ENCODE measurements around the gene CDC6. TPM values are rescaled to one million over a fixed set of nuclear protein-coding genes. Genes with fewer than 3 reads are reported as not detected.

The CDC6 gene
- total and polyA plus RNA-seq, 2 donors (not counting 1 experiment from before 2014, with no cell fraction given) = 0.69 to 2.2 TPM

GRCh38 chr17:40333781-40334448 is 46.2 kb downstream of the CDC6 start:
- no peak overlapping the region for H3K9ac ChIP-seq (ENCODE audit: low read length)
- no peak overlapping the region for H3K4me3 ChIP-seq (ENCODE audit: control extremely low read depth in 1 of 5, extremely low read depth in 1 of 5, insufficient read depth in 1 of 5, low read depth in 2 of 5, low read length in 4 of 5)
- H3K4me2 ChIP-seq (replicated peaks; ENCODE audit: low read depth, low read length, poor library complexity, severe bottlenecking) = peak overlapping the region; percentile 49
- peaks cover 99% of the 10 kb centered on the region for H3K79me2 ChIP-seq (ENCODE audit: control insufficient read depth, insufficient read depth, low read length)
- H3K4me1 Mint-ChIP-seq = peaks cover 63% of the 10 kb centered on the region
- ATAC-seq (ENCODE audit: low read depth) = no peak
- no peaks in the 10 kb centered on the region for H3K27me3 Mint-ChIP-seq
- H4K20me1 ChIP-seq (ENCODE audit: control insufficient read depth, insufficient read depth, low read length, poor library complexity, severe bottlenecking) = peaks cover 35% of the 10 kb centered on the region
- no peak overlapping the region for H2AFZ ChIP-seq (ENCODE audit: insufficient read depth, low read depth, low read length, poor library complexity, severe bottlenecking)
- H3K9me3 ChIP-seq (ENCODE audit: control extremely low read depth in 1 of 3, control insufficient read depth in 2 of 3, insufficient read depth in 1 of 3, low read length in 2 of 3) = no peaks in the 10 kb centered on the region
- H3K27me3 ChIP-seq (replicated peaks in 1 of 4; ENCODE audit: control extremely low read depth in 1 of 4, control insufficient read depth in 3 of 4, insufficient read depth in 4 of 4, low read length in 3 of 4) = no peaks in the 10 kb centered on the region
- peak overlapping the region; percentile 56 for H3K4me3 Mint-ChIP-seq
- intact Hi-C loops (cut with micrococcal nuclease) = no loop called here
- WGBS (ENCODE audit: insufficient coverage) = 88% methylated on average over 3 of the region's 4 CpGs
- H3K27ac ChIP-seq (ENCODE audit: low read length in 2 of 2) = peak overlapping the region; percentile 10 to 24
- TF ChIP-seq EZH2 (IDR thresholded peaks at IDR 0.05; ENCODE audit: borderline replicate concordance, insufficient read depth, low read depth, low read length, poor library complexity, severe bottlenecking) (no peak), CTCF (IDR thresholded peaks at IDR 0.05) (no peak)
- no peaks in the 10 kb centered on the region for H3K9me3 Mint-ChIP-seq (ENCODE audit: insufficient read depth)
- peaks cover 62 to 86% of the 10 kb centered on the region in 2 donors for H3K4me1 ChIP-seq (ENCODE audit: control insufficient read depth in 2 of 2, insufficient read depth in 2 of 2, low read length in 2 of 2)
- DNase-seq = no peak
- ChIA-PET POLR2A (interaction anchor here (0.6 to 1.7 kb wide), 3 partner anchors 8 to 13 kb away, joined by 3 to 6 read pairs (median 3); no protein-coding TSS in a partner anchor), CTCF (interaction anchor here (0.9 to 1.5 kb wide), 7 partner anchors 8 to 30 kb away, joined by 3 to 5 read pairs (median 4); no protein-coding TSS in a partner anchor)
- H3K36me3 ChIP-seq (replicated peaks in 1 of 2; ENCODE audit: control extremely low read depth in 1 of 2, control insufficient read depth in 1 of 2, extremely low read depth in 1 of 2, insufficient read depth in 2 of 2, low read length in 1 of 2) = peaks cover 3 to 32% of the 10 kb centered on the region in 2 experiments
- H3K27ac Mint-ChIP-seq = peak overlapping the region; percentile 78

DNA sequence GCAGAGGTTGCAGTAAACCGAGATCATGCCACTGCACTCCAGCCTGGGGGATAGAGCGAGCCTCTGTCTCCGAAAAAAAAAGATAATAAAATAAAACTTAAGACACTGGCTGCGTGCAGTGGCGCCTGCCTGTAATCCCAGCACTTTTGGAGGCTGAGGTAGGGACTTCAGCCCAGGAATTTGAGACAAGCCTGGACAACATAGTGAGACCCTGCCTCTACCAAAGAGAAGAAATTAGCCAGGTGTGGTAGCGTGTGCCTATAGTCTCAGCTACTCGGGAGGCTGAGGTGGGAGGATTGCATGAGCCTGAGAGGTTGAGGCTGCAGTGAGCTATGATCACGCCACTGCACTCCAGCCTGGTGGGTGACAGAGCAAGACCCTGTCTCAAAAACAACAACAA is 47.9 kb downstream of the CDC6 start:
- Histone ChIP-seq H2AFZ (ENCODE audit: insufficient read depth, low read depth, low read length, poor library complexity, severe bottlenecking) (no peak overlapping the region), H3K9ac (ENCODE audit: low read length) (no peak overlapping the region), H4K20me1 (ENCODE audit: control insufficient read depth, insufficient read depth, low read length, poor library complexity, severe bottlenecking) (peaks cover 33% of the 10 kb centered on the region), H3K4me1 (ENCODE audit: control insufficient read depth in 2 of 2, insufficient read depth in 2 of 2, low read length in 2 of 2) (peaks cover 68 to 84% of the 10 kb centered on the region in 2 donors), H3K27ac (ENCODE audit: low read length in 2 of 2) (no peak overlapping the region), H3K79me2 (ENCODE audit: control insufficient read depth, insufficient read depth, low read length) (peaks cover 99% of the 10 kb centered on the region), H3K27me3 (replicated peaks in 1 of 4; ENCODE audit: control extremely low read depth in 1 of 4, control insufficient read depth in 3 of 4, insufficient read depth in 4 of 4, low read length in 3 of 4) (no peaks in the 10 kb centered on the region), H3K4me2 (replicated peaks; ENCODE audit: low read depth, low read length, poor library complexity, severe bottlenecking) (no peak overlapping the region), H3K36me3 (replicated peaks in 1 of 2; ENCODE audit: control extremely low read depth in 1 of 2, control insufficient read depth in 1 of 2, extremely low read depth in 1 of 2, insufficient read depth in 2 of 2, low read length in 1 of 2) (peaks cover 3 to 38% of the 10 kb centered on the region in 2 experiments), H3K4me3 (ENCODE audit: control extremely low read depth in 1 of 5, extremely low read depth in 1 of 5, insufficient read depth in 1 of 5, low read depth in 2 of 5, low read length in 4 of 5) (no peak overlapping the region), H3K9me3 (ENCODE audit: control extremely low read depth in 1 of 3, control insufficient read depth in 2 of 3, insufficient read depth in 1 of 3, low read length in 2 of 3) (no peaks in the 10 kb centered on the region)
- Mint-ChIP-seq H3K27me3 (no peaks in the 10 kb centered on the region), H3K4me1 (peaks cover 67% of the 10 kb centered on the region), H3K9me3 (ENCODE audit: insufficient read depth) (no peaks in the 10 kb centered on the region), H3K4me3 (no peak overlapping the region), H3K27ac (no peak overlapping the region)
- ChIA-PET POLR2A (interaction anchor here (1.7 kb wide), 1 partner anchor 13 kb away, joined by 6 read pairs; no protein-coding TSS in a partner anchor), CTCF (interaction anchor here (1.1 to 1.4 kb wide), 2 partner anchors 9 to 19 kb away, joined by 3 to 4 read pairs; no protein-coding TSS in a partner anchor)
- TF ChIP-seq CTCF (IDR thresholded peaks at IDR 0.05) = no peak
- no peak for TF ChIP-seq EZH2 (IDR thresholded peaks at IDR 0.05; ENCODE audit: borderline replicate concordance, insufficient read depth, low read depth, low read length, poor library complexity, severe bottlenecking)
- intact Hi-C loops (cut with micrococcal nuclease) = no loop called here
- DNase-seq = no peak
- no peak for ATAC-seq (ENCODE audit: low read depth)
- 98% methylated on average over 7 of the region's 8 CpGs for WGBS (ENCODE audit: insufficient coverage)

Data from B cell (primary cell).